ENCODE data around the gene POM121.
"Not testable (repeated sequence)": the region's sequence is repeated elsewhere in the genome, so short reads cannot be mapped to it uniquely, and the experiment has no call there.

The POM121 gene

GRCh38 chr7:72950432-72950831, 25.5 kb downstream of the POM121 start:
- not testable (repeated sequence) for DNase-seq

DNA sequence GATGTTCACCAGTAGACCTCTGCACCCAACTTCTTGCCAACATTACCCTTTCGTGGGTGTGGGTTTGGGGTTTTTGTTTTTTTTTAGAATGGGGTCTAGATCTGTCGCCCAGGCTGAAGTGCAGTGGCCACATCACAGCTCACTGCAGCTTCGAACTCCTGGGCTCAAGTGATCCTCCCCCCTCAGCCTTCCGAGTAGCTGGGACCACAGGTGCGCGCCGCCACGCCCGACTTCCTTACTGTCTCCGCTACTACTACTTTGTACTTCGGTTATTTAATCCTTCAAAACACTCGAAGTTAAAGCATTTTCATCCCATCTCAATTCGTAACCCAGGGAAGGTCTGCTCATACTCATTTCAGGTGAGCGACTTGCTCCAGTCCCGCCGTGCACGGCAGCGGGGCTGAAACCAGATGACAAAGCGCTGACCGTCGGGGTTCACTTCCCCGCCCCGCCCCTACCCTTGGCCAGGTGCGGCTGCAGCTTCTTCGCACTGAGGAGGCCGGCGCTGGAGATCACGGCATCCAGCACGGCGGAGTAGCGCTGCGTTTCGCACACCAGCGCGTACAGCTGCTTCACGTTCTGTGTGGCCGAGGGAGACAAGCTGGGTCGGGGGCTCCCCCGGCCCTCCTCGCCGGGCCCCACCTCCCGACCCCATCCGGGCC, 29.1 kb downstream of the POM121 start:
- not testable (repeated sequence) for DNase-seq

- DNase-seq, result not testable (repeated sequence)
Measured at GRCh38 chr7:72954563-72955198, 29.8 kb downstream of the POM121 start.

GRCh38 chr7:72960029-72960428, 35.1 kb downstream of the POM121 start:
- not testable (repeated sequence) for DNase-seq

DNA sequence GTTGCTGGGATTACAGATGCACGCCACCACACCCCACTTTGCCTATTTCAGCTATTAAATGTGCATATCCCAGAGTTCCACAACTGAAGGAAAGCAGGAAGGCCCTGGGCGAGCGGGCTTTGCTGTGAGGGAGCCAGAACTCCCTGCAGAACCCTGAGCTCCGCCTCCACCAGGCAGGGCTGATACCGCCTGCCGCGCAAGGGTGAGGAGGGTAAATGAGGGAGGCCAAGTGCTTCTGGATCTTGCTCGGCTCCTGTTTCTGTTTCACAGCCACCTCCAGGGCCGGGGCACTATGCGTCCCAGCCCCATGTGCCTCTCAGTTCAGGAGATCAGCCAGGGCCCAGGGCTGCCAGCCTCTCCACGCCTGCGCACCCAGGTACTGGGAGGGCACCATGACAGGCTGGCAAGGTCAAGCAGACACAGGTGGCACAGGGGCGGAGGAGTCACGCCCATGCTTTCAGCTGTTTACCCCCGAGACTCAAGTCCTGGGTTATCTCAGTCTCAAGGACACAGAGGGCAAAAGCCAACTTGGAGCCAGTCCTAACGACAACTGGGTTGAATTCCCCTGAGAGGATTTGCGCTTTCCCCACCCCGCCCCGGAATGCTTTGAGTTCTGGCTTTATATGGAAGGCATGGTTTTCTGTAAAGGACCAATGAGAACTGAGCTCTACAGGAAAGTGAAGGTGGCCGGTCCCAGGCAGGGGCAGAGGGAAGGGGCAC, 35.9 kb downstream of the POM121 start:
- DNase-seq, result not testable (repeated sequence)

- DNase-seq, result not testable (repeated sequence)
Measured at GRCh38 chr7:72961346-72961650, 36.4 kb downstream of the POM121 start.

GRCh38 chr7:72963056-72963455, 38.2 kb downstream of the POM121 start:
- not testable (repeated sequence) for DNase-seq

GRCh38 chr7:72965186-72965975, 40.5 kb downstream of the POM121 start:
- DNase-seq, result not testable (repeated sequence)

GRCh38 chr7:72966892-72967291, 42.0 kb downstream of the POM121 start:
- not testable (repeated sequence) for DNase-seq

DNA sequence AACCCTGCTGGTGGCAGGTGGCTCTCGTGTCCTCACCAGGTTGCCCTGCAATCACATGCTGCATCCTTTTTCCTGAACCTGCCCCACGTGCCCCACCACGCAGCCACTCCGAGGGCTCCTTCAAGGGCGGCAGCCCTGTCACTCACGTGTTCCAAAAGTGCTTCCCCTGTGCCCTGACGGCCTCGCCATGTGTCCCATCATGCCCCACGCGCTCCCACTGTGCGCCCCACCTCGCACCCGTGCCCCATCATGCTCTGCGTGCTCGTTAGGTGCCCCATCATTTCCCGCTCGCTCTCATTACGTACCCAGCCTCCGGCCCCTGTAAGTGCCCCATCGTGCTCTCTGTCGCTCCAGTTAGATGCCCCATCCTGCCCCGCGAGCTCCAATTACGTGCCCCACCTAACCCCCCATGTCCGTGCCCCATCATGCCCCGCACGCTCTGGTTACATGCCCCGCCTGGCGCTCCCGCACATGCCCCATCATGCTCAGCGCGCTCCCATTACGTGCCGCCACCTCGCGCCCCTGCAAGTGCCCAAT, 44.2 kb downstream of the POM121 start, which contains the start of gene TRIM74:
Gene TRIM74 (minus strand): TSS at position 487 of the 537 bp plus-strand sequence. CDS start 3,309 bp downstream, outside the sequence.
- not testable (repeated sequence) for DNase-seq

- not testable (repeated sequence) for DNase-seq
Measured at GRCh38 chr7:72969688-72970087, 44.8 kb downstream of the POM121 start.

DNA sequence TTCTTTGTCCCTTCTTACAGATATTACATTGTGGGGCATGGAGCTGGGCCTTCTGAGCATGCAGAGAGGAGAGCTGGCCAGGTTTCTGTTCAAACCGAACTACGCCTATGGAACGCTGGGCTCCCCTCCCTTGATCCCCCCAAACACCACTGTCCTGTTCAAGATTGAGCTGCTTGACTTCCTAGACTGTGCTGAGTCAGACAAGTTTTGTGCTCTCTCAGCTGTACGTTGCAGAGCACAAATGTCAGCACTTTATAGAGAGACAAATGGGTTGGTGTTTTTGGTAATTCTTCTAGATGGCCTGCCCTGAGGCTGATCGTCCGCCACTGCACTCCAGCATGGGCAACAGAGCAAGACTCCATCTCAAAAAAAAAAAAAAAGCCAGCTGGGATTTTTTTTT, 46.6 kb downstream of the POM121 start:
- DNase-seq, result not testable (repeated sequence)

DNA sequence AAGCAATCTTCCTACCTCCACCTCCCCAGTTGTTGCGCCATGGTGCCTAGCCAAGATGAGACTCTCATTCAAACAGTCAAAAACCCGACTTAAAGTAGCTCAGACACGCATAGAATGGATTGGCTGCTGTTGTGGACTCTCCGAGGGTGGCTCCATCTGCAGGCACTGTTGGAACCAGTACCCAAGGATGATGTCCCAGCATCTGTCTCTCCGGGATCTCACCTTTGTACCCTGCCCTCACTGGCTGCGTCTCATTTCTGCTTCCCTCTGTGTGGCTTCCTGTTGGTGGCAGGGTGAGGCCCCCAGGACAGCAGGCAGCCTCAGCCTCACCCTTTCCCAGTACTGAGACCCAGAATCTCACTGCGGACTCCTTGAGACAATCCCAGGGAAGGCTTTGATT, 49.9 kb downstream of the POM121 start:
- not testable (repeated sequence) for DNase-seq

DNA sequence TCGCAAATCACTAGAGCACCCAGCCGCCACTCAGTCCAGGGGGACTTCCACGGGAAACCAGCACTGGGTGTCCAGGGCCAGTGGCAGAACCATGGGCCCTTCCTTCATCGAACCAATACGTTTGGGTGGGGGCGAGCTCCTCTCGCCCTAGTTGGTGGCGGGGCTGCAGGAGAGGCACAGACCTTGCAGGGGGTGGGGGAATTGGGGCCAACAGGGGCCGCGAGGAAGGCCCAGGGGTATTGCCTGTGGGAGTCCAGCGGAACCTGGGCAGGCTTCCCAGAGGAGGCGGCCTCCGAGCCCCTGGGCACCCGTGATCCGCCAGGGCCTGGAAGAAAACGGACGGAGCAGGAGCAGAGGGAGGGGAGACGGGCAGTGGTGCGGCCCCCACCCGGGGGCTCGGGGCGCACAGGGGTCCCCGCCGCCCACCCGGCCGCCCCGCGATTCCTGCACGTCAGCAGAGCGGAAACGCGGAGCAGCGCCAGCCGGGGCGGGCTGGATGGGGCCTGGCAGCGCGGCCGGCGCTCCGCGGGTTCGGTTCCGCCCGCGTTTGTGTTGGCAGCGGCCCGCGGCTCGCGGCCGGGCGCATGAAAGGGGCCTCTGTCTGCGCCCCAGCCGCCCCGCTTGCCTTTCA, 50.9 kb downstream of the POM121 start:
- DNase-seq, result not testable (repeated sequence)

DNA sequence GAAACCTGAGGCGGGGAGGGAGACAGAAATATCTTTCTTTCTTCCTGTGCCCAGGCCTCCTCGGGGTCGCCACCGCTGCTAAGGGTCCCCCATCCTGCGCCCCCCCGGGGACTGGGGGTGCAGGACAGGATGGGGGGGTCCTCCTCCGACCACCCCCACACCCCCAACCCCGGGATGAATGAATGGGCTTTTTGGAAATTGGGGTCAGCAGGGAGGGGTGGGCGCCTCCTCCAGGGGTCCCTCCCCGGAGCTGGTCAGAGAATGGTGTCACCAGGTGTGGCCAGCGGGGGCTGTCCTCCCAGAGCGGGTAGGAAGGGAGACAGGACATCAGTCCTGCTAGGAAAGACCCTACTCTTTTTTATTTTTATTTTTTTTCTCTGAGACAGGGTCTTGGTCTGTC, 51.5 kb downstream of the POM121 start:
- DNase-seq, result not testable (repeated sequence)

- DNase-seq, result not testable (repeated sequence)
Measured at GRCh38 chr7:72980382-72980781, 55.5 kb downstream of the POM121 start.

DNA sequence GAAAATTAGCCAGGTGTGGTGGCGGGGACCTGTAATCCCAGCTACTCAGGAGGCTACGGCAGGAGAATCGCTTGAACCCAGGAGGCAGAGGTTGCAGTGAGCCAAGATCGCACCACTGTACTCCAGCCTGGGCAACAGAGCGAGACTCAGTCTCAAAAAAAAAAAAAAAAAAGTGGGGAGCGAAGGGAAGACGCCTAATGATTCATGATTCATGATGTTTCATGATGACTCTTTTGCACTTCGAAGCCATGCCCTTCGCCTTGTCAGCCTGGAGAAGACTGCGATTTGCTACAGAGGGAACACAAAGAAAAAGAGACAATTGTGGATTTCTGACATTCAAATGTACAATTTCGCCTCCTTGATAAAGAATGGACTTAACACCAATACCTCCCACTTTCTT, 57.2 kb downstream of the POM121 start:
- not testable (repeated sequence) for DNase-seq

GRCh38 chr7:72990146-72990913, 65.4 kb downstream of the POM121 start:
- not testable (repeated sequence) for DNase-seq

- not testable (repeated sequence) for DNase-seq
Measured at GRCh38 chr7:72995484-72995883, 70.6 kb downstream of the POM121 start.

DNA sequence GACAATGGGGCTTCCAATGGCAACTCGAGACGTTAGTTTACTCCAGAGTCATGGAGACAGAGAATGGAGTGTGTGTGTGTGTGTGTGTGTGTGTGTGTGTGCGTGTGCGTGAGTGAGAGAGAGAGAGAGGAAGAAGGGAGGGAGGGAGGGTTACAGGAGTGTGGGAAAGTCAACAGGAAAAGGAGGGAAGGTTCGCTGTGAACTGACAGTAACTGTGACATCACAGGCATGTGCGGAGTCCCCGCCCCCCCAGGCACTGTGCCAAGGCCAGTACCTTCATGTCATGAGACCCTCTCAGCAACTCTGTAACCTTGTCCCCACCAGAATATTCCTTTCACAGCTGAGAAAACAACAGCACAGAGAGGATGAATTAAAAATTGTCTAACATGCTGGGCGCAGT, 72.6 kb downstream of the POM121 start:
- DNase-seq, result not testable (repeated sequence)

GRCh38 chr7:72997887-72998468, 73.1 kb downstream of the POM121 start:
- DNase-seq, result not testable (repeated sequence)
